HG03025 (cell line): ENCODE results near the gene OGT.
"Not testable (repeated sequence)": the region's sequence is repeated elsewhere in the genome, so short reads cannot be mapped to it uniquely, and the experiment has no call there.

Experiments used
- ATAC-seq: cut with Tn5 transposase; IDR thresholded peaks from one replicate; pipeline ENCODE4 v1.9.1; 2021; ENCODE audit warnings: mild to moderate bottlenecking, moderate library complexity; ENCODE audit not compliant: unreplicated experiment, low FRiP score

OGT gene

DNA sequence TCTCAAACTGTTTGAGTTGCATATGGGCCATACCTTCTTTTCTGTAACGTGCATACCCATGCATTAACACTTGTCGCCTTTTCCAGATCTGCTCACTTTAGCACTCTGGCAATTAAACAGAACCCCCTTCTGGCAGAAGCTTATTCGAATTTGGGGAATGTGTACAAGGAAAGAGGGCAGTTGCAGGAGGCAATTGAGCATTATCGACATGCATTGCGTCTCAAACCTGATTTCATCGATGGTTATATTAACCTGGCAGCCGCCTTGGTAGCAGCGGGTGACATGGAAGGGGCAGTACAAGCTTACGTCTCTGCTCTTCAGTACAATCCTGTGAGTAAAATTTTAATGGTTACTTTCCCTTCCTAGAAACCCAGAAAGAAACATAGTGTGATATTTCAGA is 4.8 kb downstream of the OGT start:
- no peak for ATAC-seq

DNA sequence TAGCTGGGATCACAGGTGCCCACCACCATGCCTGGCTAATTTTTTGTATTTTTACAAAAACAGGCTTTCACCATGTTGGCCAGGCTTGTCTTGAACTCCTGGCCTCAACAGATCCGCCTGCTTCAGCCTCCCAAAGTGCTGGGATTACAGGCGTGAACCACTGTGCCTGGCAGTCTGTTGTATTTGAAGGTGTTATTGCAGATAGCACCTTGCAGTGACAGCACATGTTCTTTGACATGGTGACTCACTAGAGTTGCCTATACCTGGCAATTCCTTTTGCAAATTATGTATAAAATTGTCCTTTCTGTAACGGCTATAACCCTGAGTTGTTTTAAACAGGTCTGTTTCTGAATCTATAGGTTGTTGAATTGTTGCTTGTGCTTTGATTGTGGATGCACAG is 7.9 kb downstream of the OGT start:
- no peak for ATAC-seq

DNA sequence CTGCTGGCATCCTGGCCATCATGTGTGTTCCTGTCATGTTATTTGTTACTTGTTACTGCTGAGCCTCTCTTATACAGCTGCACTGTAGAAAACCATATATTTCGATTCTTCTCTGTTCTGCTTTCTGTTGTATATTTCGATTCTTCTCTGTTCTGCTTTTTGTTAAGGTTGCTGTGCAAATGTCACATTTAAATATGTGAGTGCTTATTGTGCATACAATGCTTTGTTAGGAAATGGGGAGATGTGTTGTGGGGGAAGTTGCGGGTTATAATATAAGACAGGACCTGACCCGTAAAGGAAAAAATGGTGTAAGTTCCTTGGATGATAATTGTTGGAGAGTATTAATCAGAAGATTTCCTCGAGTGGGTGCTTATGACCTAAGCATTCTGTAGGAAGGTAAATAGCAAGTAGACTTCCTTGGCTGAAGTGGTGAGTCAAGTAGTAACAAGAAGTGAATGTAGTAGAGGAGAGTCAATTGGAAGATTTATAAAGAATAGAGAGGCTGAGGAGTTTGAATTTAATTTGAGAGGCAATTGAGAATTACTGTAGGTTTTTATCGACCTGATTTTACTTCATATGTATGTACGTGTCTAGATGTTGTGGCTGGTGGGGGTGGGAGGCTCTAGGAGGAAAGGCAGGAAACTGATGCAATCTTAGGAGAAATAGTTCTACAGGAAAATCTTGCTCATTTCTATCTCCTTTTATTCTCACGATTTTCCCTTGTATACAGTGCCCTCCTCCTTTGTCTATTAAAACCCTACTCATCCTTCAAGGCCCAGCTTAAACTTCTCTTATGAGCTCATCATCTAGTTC is 8.5 kb downstream of the OGT start:
- ATAC-seq = peak; percentile 88

DNA sequence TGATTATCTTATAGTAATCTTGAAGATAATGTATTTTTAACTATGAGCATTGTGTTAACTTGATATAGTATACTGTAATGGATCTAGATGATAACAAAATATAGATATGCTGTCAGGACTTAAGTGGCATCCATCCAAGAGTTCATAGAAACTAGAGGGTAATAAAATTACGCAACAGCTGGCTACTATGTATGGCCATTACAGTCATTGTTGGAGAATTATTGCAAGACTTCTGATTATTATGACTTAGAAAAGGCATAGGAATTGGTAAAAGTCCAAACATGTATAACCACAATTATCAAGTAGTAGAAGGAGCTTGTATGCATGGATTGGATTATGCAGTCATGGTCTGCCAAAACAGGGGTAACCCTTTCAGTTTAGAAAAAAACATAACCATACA is 9.5 kb downstream of the OGT start:
- ATAC-seq = no peak

DNA sequence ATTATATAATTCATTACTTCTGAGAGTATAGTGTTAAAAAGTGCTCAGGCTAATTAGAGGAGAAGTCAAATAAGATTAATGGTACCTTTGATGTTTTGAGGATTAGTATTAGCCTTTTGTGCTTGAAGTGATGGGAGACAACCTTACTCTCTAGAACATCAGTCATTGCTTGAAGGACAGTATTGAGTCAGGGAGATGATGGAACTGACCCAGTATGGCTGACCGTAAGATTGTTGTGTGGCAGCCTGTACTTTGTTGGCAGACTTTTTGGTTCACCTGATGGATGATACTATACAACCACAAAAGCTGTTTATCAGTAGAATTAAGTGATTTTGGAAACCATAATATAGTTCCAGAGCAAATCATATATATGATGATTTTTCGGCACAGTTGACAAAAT is 9.9 kb downstream of the OGT start:
- no peak for ATAC-seq

DNA sequence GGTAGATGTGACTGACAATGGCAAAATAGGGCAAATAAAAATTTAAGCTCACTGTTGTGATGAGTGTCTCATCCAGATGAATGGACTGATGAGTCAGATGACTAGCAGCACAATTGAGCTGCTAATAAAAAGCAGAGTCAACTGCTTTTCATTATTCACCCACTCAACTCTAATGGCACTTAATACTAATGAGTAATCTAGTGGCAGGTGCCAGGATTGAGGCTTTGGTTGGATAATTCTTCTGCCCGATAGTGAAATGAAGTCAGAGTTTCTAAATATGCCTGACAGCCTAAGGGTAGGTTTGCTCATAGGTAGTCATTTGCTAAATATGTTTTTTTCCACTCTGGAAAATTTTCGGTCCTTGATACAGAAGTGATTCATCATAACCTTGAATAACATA is 10.4 kb downstream of the OGT start:
- no peak for ATAC-seq

DNA sequence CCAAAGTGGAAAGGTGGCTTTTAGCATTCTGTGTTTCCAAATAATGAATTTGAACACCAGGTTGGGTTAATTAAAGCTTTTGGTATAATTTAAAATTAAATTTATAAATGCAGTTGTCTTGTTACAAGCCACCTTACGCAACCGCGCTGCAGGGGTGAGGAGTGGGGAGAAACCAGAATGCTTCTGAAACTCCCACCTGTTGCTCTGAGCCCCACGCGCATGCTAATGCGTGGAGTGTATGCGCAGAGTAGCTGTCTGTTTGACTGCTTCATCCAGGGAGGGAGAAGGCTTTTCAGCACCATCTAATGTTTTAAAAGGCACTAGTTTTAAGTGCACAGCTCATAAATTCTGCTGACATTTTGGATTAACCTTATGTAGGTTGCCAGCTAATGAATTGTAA is 12.5 kb downstream of the OGT start:
- no peak for ATAC-seq

DNA sequence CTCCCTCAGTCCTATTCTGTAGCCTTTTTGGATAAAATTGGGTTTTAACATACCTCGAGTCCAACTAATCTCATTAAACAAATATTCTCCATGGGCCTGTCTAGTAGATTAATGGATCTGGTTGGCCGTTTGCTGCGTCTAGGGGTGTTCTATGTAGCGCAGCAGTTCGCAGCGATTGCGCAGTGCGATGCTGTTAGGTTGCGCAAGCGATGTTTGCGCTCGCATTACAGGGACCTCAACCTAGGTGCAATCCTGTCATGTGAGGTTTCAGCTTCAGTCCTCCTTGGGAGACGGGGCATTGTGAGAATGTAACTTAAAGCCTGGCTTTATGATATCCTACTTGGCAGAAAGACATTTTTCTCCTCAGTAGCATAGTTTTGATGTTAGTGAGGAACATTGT is 14.0 kb downstream of the OGT start:
- no peak for ATAC-seq

DNA sequence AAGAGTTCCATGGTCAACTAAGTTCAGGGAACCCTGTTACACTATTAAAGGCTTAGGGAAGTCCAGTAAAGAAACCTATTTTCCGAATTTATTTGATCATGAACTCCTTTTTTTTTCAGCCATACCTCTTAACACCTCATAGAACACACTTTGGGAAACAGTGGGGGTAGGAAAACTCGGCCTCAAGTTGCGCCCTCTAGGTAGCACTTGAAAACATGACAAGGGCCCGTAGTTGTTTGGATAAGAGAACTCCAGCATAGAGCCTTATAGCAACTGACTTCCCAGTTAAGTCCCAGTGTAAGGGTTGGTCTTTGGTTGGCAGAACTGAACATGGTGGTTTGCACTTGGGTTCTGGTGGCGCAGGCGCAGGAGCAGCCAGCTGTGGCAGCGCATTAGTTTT is 14.4 kb downstream of the OGT start:
- ATAC-seq = no peak

DNA sequence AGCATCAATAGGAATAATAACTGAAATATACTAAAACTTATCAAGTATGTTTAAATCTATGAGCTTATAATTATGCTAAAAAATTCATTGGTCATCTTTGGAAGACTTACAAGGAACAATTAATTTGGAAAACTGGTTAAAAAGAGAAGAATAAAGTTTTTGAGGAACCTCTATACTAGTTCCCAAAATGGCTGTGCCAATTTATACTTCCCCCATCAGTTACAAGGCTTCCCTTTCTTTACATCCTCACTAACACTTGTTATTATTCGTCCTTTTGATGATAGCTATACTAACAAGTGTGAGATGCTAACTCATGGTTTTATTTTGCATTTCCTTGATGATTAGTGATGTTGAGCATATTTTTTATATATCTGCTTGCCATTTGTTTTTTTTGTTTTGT is 17.1 kb downstream of the OGT start:
- no peak for ATAC-seq

DNA sequence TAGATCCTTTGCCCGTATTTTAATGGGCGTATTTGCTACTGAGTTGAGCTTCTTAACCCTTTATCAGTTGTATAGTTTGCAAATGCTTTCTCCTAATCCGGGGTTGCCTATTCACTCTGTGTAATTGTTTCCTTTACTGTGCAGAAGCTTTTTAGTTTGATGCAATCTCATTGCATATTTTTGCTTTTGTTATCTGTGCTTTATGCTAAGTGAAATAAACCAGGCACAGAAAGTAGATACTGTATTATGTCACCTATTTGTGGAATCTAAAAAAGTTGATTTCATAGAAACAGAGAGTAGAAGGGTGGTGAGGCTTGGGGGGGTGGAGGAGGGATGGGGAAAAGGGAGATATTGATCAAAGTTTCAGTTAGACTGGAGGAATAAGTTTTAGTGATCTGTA is 17.7 kb downstream of the OGT start:
- ATAC-seq = no peak

DNA sequence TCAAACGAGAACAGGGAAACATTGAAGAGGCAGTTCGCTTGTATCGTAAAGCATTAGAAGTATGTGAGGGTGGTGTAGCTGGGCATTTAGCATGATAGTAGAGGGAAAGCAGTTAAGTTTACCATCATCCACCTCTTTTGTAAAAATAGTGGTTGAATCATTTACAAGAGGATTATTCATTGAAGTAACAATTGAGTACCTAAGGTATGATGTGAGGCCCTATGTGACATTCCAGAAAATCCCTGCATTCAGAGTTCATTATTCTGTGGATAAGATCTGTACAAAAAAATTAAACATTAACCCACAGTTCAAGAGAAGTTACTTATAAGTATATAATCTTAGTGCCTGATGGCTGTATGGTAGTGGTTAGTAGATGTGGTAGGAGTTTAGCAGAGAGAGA is 23.1 kb downstream of the OGT start:
- no peak for ATAC-seq

DNA sequence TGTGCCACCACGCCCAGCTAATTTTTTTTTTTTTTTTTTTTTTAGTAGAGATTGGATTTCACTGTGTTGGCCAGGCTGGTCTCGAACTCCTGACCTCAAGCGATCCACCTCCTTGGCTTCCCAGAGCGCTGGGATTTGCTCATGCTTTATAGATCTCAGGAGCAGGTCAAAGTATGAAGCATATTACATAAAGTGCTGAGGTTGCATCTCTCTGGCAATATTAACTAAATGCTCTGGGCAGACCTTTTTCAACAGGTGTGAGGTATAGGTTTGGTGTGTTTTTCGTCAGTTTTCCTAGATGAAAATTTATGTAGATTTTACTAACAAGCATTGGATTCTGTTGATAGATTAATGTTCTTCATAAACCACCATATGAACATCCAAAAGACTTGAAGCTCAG is 26.0 kb downstream of the OGT start:
- ATAC-seq = no peak

DNA sequence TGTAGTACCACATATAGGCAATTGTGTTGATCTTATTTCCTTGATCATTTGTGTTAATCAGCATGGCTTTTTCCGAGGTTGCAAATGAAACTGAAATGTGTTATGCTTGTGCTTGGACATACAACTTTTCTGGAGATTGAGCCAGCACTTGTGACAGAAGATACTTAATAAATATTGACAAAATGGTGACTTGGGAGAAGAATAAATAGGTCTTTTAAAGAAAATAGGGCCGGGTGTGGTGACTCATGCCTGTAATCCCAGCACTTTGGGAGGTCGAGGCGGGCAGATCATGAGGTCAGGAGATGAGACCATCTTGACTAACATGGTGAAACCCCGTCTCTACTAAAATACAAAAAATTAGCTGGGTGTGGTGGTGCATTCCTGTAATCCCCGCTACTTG is 26.9 kb downstream of the OGT start:
- ATAC-seq = not testable (repeated sequence)

DNA sequence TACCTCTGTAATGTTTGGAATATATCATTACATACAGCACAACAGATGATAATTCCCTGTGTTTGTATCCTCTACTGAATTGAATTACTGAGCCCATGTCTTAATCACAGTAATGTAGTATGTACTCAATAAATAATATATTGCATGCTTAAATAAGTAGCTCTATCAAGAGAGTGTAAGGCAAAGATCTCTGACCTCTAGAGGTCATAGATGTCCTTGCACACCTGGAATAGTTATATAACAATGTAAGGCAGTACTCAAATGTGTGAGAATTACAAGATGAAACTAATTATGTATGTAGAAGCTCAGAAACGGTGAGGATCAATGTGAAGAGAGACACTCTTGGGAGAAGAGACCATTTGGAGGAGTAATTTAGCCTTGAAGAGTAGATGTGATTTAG is 31.0 kb downstream of the OGT start:
- no peak for ATAC-seq

DNA sequence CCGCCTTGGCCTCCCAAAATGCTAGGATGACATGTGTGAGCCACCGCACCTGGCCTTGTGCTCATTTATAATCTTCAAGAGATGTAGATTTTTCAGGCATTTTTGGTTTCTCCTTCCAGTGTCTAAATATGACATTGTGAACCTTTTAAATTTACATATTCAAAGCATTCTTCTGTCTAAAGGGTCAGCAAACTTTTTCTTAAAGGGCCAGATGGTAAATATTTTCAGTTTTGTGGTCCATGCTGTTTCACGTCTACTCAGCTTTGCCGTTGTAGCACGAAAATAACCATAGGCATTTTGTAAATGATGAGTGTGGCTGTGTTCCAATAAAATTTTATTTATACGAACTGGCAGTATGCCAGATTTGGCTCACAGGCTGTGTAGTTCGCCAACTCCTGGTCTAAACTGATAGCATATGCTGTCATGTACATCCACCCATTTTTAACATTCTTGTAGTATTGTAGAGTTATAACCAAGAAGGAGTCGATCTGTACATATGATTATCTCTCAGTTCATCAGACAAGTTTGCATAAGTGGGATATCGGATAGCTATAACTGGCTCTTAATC is 32.7 kb downstream of the OGT start:
- ATAC-seq = no peak

DNA sequence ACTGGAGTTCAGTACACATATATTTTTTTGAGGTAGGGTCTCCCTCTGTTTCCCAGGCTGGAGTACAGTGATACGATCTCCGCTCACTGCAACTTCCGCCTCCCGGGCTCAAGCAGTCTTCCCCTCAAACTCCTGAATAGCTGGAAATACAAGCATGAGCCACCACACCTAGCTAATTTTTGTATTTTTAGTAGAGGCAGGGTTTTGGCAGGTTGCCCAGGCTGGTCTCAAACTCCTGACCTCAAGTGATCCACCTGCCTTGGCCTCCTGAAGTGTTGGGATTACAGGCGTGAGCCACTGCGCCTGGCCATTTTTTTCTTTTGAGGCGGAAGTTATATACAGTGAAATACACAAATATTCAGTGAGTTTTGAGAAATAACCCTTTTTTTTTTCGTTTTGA is 38.5 kb downstream of the OGT start:
- ATAC-seq = not testable (repeated sequence)

DNA sequence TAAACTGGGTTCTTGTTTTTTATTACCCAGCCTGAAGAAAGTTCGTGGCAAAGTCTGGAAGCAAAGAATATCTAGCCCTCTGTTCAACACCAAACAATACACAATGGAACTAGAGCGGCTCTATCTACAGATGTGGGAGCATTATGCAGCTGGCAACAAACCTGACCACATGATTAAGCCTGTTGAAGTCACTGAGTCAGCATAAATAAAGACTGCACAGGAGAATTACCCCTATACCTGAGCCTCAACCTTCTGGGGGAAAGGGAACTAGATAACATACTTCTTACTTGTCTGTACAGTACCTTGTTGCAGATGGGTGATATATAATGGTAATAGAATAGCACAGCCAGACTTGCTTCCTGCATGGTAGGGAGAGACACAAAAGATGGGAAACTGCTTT is 40.7 kb downstream of the OGT start:
- ATAC-seq = no peak

DNA sequence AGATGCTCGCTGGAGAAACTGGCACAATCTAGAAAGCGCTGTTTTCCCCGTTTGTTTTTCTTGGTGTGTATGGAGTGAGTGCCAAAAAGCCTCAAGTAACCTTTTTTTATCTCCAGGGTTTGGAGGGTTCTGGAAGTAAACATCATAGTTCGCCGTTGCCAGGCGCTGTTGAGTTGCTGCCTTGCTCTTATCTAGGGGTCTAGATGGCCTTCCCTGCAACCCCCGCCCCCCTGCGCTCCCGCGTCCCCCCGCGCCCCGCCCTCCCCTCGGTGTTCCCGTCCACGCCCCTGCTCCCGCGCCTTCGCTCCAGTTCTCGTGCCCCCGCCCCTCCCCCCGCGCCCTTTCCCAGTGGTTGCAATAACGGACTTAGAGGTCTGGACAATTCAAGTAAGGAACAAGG is 44.8 kb downstream of the OGT start:
- ATAC-seq = no peak

DNA sequence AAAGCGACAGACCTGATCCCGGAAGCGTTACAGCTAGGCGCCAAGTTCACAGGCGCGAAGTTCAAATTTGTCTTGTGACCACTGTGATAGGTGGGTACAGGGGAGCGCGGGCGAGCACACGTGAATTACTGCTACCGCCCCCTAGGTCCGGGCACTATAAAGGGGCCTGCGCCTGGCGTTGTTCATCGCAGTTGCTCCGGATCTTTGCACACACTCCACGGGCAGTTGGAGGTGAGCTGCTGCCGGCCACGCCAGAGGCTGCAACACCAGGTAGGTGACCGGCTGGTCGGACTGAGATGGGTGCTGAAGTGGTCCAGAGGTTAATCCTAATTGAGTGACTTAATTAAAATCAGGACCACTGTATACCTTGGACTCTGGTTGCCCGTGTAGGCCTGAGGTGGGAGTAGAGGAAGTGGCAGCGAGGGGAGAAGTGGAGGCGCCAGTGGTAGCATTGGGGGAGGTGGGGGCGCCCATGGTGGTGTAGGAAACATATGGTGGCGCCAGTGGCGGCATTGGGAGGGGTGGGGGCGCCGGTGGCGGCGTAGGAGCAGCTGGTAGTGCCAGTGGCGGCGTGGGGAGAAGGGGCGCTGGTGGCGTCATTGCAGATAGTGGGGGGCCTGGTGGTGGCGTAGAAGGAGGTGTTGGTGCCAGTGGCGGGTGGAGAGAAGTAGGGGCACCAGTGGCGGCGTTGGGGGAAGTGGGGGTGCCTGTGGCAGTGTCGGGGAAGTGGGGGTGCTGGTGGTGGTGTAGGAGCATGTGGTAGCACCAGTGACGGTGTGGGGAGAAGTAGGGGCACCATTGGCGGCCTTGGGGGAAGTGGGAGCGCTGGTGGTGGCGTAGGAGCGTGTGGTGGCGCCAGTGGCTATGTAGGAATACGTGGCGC is 45.6 kb downstream of the OGT start, which contains the start of gene GCNA:
Gene GCNA (plus strand): TSS at position 185 of the 883 bp plus-strand sequence. CDS start 2,385 bp downstream, outside the sequence.
- no peak for ATAC-seq
